ENCODE data around the gene LYAR. TPM values are rescaled to one million over a fixed set of nuclear protein-coding genes. Genes with fewer than 3 reads are reported as not detected.

Gene LYAR
- total RNA-seq, 1 experiment from 2014 or later, result 105 TPM

Other genes with a start within 250 kb of the LYAR start
- gene OTOP1, start 63.2 kb downstream of the LYAR start, total RNA-seq (2014; rRNA removed; shearing (Covaris generic)), result not detected in 2 replicates
- 11.6 and 18.2 TPM in 2 replicates for gene TMEM128, start 41.9 kb downstream of the LYAR start, total RNA-seq (2014; rRNA removed; shearing (Covaris generic))
- gene ZBTB49, start 97 bp upstream of the LYAR start, total RNA-seq (2014; rRNA removed; shearing (Covaris generic)), result 4.7 and 6.8 TPM in 2 replicates
- 0.61 and 0.73 TPM in 2 replicates for gene NSG1, start 96.9 kb upstream of the LYAR start, total RNA-seq (2014; rRNA removed; shearing (Covaris generic))